COLO668 (cell line): ENCODE data around the gene TNS1.
A peak's percentile ranks its signal among the peaks of the same experiment; 100 is the strongest.

Experiments used
- DNase-seq: peaks from one replicate; lab custom pipeline; 2025; ENCODE audit not compliant: unreplicated experiment; lab: John Stamatoyannopoulos, UW

TNS1 gene

DNA sequence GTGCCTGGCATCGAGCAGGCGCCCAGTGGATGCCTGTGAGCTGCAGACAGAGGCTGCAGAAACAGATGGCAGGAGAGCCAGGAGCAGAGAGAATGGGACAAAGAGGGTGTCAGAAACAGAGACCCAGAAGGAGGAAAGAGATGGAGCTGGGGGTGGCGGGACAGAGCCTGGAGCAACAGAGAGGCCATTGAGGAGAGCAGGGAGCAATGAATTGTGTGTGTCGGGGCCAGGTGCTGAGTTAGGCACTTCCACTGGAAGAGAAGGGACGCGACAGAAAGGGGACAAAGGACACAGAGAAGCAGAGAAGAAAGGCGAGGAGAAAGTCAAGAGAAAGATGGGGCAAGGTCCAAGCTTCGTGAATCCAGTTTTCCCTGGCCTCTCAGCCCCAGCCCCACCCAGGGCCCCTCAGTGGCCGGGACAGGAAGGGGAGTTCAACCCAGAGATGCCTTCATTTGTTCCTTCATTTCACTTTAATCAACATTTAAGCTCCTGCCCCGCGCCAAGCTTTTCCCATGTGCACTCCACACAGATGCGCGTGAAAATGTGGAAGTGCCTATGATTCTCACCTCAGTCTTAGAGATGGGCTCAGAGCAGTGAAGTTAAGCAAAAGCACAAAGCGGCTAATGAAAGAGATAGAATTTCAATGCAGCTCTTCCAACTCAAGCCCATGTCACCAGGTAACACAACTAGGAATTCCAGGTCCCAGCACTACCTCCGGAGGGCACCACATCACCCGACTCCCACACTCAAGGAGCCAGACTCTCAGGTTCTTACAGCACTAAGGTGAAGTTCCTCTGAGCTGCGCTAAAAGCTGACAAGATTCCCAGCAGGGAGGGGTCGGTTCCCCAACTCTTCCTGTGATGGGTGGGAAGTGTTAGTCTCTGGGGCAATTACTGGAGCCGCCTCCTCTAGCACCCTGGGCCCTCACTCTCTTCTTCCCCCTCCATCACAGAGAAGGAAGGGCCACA, 55.1 kb downstream of the TNS1 start:
- no peak for DNase-seq

DNA sequence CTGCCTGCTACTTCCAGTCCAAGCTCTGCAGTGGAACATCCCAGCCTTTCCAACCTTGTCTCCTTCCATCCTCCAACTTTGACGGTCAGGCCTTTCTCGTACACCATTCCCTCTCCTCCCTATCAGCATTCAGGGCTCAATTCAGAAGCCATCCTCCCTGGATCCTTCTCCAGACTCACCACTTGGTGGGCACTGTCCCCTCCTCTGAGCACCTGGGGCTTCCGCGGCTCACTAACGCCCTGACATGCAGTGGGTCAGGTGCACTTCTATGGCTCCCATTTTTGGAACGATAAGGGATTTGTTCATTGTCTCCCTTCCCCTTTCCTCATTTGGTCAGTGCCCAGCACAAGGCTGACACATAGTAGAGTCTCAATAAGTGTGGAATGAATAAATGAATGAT, 56.7 kb downstream of the TNS1 start:
- no peak for DNase-seq

DNA sequence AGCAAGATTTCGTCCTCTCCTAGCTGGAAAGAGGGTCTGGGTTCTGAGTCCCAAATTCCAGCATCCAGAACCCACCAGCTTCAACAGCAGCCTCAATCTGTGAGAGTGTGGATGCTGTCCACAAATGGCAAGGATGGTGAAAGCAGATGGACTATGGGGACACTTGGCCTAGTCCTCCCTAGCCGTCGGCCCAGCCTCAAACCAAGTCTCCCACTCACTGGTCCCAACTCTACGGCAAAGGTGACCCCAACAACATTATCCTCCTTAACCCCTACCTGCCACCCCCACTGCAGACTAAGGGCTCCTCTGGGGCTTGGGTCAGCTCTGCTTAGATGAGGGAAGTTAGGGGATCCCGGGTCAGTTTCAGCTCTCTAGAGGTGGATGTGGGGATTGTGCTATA, 57.3 kb downstream of the TNS1 start:
- no peak for DNase-seq

DNA sequence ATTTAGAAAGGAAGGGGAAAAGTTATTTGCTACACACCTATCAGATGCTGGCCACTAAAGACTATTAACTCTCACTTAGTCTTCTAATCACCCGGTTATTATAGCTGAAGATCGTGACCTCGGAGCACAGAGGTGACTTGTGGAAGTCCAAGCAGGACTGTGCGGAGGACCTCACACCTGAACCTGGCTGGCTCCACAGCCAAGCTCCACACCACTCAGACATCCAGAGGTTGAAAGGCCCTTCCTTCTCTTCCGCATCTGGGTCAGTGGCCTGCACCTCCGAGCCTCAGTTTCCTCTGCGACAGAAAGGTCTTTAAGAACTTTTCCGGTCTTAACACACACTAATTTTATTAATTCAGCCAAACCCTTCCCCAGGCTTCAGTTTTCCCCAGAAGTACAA, 57.9 kb downstream of the TNS1 start:
- no peak for DNase-seq

DNA sequence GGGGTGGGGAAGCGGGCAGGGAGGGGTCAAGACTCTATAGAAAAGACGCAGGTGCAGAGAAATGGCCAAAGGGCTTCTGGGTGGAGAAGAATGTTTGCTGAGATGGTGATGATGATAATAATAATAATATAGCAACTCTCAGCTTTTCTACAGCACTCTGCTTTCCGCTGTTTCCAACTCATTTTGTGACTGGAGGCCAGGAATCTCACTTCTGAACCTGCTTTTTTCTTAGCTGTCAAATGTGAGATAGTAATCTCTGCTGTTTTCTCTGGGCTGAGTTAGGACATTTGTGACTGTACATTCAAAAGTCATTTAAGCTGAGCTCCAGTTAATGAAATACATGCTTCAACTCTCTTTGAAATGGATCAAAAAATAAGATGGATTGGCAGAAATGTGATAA, 58.4 kb downstream of the TNS1 start:
- no peak for DNase-seq

DNA sequence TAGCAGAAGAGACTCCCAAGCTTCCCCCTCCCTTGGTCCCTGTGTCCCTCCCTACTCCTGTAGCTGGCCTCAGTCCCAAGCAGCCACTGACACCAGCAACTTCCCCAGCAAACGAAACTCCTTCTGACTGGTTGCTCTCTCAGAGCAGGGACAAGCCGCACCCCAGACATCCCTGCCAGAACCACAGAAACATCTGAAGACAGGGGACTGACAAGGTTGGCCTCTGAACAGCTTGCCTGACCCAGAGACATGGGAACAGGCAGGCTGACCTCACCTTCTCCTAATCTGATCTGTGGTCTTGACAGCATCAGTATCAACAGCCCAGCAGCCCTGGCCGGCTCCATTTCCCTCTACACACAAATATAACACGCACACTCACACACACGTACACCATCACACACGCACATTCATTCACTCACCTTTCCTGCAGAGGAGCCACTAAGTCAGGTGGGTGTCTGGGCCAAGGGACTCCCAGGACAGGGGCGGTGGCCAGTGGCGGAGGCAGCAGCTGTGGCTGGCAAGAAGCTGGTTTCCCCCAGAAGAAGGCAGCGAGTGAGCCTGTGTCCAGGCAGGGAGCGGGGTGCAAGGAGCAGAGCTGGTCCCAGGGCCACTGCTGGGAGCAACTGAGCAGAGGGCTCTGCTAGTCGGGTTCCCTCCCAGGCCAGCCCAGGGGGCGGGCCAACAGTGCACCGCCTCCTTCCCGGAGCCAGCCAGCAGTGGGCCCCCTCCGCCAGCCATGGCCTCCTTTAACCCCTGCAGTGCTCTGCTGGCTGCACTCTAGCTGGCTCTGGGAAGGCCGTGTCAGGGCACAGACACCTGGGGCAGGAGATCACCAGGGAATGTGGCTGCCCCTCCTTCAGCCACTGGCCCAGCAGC, 59.1 kb downstream of the TNS1 start:
- peak; percentile 82 for DNase-seq

DNA sequence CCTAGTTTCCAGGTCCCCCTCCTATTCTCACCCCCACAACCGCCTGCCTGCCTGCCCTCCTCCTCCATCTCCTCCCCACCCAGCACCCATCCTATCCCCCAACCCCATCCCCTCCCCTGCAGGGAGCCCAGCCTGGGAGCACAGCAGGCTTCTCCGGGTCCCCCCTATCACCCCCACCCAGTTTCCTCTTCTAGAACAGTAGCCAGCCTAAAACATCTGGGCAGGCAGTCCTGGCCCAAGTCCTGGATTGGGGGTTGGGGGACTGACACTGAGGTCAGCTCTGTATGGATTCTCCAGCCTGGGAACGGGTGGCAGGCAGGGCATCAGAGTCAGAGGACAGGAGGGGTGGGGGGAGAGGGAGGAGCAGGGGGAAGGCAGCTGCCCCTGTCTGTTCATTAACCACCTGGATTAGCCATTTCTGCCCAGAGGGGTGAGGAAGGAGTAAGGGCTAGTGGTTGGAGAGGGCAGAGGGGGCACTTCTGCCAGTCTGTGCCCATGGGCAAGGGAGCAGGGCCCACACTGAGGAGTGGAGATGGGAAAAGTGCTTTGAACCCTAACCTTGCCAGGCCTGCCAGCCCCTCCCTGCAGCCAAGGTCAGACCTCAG, 60.0 kb downstream of the TNS1 start:
- DNase-seq, result peak; percentile 49

DNA sequence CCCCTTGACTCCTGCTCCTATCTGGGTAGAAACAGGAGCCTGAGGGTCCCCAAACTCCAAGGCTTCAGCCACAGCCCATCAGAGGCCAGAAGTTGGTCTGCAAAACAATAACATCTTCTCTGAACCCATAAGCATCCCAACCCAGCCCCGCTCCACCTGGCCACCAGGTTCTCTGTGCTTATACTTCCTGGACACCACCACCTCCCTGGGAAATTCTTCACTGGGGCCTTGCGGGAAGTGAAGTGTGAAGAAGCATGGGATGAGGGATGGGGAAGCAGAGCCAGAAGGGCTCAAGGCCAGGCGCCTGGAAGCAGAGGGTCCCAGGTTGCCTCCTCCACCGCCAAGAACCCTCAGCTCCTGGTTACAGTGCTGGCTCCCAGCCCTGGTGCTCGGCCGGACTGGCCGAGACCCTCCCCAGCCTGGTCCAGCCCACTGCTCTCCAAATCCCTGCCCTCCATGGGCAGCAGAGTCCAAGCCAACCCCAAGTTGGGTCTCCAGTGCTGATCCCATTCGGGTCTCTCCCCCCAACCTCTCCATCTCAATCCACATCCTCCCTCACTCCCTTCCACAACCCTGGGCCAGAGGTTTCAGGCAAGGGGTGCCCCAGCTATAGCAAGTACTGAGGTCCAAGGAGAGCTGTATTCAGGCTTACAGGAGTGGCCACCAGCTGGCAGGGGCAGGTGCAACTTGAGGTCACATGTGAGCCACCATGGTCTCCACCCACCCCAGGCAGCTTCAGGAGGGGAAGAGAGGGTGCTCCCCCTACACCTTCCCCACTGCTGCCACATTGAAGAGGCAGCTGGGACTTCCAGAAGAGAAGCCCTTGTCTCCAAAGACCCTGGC, 60.7 kb downstream of the TNS1 start:
- peak; percentile 77 for DNase-seq

DNA sequence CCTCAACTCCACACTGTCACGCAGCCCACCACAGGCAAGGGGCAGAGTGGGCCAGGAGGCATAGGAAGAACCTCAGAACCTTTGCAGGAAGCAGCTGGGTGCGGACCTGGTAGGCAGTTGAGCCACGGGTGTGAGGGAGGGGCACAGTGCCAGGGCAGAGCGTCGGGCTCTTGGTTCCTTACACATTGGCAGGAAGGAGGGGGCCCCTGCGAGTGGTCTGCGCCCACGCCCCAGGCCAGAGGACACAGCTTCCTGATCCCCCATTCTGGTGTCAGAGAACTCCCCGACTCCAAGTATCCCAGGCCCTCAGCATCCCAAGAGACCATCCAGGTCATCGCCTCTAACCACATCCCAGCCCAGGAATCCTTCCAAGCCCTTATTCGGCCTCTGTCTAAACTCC, 61.5 kb downstream of the TNS1 start:
- no peak for DNase-seq

DNA sequence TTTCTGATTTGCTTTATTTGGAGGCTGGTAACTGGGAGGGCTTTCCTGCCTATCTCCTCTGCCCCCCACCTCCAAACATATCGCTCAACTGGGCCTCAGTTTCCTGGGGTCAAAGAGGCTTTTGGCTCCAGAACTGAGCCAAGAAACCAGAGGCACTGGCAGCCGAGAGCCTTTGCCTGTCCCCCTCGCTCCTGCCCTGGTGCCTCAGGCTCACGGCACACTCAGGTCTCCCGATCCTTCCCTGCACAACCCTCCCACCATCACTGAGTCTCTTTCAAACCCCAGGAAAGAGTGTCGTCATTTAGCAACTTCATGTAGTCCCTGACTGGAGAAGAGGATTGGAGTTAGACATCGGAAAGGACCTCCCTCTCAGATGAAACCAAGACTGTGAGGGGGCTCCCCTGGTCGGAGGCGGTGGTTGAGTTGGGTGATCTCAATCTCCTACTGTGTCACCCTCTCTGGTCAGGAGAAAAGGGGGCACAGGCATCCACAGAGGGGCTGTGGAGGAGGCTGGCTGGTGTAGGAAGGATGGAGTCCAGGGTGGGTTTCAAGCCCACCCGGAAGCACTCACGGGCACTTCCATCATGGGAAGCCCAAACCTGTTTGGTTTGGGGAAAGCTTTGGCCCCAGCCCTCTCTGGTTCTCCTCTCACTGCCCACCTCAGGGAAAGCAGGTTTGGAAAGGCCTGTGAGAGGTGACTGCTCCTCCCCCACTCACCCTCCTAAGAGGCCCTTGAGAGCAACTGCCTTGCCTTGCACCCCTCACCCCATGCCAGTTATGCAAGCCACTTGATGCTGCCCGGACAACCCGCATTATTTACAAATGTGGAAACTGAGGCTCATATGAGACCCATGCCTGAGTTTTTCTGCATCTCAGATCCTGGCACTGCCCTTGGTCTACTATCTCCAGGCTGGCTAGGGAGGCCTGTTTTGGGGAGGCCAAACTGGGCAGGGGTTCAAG, 62.3 kb downstream of the TNS1 start:
- DNase-seq, result no peak

DNA sequence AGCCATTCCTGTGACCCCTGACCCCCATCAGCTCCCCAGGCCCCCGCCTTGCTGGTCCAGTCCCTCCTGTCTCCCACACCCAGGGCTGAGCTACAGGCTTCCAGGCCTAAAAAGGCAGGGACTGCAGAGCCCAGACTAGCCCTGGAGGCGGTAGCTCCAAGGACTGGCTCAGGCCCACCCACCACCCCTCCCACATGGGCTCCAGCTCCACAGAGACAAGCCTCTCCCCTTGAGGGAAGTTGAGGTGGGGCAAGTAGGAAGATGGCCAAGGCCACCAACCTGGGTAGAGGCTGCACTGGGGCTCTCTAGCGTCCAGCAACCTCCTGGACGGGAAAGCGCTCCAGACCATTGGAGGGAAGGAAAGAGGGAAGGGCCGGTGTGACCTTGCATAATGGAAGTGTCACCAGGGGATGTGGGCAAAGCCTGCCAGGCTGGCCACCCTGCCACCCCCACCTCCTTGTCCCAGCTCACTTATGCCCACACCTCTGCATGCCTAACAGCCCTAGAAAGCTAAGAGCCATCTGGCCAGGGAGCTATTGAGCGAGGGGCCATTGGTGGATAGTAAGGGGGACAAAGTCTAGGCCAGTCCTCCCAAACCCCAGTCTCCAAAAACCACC, 63.1 kb downstream of the TNS1 start:
- DNase-seq, result no peak

DNA sequence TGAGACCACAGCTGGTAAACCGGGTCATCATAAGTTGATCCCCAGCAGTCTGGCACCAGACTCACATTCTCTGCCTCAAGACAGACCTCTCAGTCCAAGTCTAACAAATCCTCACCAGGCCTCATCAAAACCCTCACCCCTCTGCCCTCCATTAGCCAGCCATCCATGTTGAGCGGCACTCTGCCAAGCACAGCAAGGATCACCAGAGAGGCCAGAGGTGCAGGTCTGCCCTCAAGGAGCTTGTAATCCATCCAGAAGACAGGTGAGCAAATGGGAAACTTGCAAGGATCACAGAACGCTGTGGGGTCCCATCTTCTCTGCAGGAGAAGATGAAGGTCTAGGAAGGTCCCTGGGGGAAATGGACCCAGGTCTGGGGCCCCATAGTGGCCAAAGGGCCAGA, 63.6 kb downstream of the TNS1 start:
- DNase-seq, result no peak

DNA sequence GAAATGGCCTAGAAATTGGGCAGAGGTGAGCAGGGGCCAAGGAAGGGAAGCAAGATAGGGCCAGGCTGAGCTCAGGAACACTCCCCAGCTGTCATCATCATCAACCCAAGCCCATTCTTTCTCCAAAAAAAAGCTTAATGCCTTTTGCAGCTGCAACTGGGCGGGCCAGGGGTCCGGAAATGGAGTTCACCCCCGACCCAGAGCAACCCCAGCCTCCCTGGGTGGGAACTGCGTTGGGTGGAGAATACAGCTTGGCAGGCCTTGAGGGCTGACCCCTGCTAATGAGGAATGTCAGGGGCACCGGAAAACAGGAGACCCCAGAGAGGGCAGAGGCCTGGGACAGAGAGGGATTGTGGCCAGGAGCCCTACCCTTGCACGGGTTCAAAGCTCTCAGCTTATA, 64.8 kb downstream of the TNS1 start:
- no peak for DNase-seq

DNA sequence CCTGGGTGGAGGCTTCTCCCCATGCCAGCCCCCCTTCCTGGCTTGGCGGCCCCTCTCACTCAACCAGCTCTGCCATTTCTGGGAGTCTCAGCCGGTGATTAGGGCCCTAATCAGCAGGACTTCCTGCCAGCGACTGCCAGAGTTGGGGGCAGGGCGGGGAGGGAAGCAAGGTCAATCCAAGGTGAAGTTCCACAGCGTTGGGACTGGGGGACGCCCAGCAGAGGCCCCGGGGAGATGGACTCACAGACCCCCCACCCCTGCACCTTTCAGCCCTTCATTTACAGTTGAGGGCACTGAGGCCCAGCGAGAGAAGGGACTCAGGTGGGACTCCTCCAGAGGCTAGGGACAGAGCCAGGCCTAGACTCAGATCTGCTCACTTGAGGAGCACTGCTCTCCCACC, 65.3 kb downstream of the TNS1 start:
- DNase-seq, result no peak

DNA sequence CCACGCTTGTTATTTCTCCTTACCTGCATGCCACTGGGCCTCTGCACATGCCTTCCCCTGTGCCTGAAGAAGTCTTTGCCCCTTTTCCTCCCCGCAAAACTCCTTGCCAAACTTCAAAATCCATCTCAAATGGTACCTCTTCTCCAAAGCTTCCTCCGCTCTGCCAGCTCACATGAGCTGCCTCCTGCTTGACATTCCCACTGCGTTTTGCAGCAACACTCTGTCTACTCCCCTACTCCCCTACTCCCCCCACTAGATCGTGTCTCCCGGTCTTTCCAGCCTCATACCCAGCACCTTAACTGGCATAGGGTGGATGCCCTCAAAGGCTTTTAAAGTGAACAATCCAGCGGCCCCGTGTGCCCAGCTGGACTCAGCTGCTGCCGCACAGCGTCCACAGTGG, 65.8 kb downstream of the TNS1 start:
- DNase-seq, result no peak

DNA sequence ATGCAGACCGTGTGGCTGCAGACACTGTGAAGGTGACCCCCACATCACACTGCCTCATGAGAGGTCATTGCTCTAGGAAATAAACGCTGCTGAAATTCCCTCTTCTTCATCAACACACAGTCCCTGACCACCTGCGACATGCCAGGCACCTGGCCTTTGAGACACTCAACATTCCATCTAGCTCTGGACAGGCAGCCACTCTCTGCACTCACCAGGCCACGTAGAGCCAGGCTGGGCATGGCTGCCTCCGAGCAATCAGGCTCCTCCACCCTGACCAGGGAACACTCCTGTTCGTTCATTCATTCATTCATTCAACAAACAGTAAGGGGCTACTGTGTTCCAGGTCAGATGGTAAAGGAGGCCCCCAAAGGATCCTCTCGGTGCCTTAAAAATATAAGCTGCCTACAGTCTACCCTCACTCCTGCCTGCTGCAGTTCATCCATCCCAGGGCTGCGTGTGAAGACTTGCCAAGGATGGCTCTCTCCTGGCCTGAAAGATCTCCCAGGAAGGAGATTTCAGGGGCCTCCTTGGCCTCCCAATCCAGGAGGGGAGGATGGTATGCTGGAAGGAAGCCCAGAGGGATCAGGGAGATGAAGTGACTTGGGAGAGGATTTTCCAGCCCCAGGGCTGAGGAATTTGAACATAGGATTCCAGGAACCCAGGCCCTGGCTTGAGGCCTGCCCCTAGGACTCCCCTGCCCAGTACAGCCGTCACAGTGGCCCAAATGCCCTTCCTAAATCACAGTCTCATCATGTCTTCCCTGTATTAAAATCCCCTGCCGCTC, 66.7 kb downstream of the TNS1 start:
- DNase-seq, result peak; percentile 33

DNA sequence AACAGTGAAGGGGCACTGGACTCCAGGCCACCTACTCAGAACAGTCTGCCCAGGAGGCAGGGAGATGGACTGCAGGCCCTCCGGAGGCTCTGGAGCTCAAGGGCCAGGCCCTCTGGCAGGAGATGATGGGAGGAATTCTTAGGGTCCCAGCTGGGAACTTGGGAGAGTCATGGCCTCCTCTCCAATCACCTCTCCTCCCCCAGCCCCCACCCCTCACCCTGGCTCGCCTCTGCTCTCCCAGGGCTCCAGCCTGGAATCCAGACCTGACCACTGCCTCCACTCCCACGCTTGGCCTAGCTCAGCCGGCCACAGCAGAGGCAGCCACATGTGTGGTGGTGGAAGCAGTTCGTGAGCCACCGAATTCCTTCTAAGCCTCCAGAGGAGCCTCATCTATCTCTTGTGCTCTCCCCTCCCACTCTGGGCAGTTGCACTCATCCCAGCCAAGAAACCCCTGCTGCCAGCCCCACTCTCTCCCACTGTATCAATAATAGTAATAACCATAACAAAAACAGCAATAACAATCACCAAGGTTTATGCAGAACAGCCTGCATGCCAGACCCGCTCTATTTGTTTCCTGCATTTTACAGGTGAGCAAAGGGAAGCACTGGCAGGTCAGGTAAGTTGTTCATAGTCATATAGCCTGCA, 67.4 kb downstream of the TNS1 start:
- DNase-seq, result no peak
